MM.1S (cell line): ENCODE results near the gene RCVRN.

Source experiments
- EZH2 ChIP-seq: fragments of 300-600 bp; sonication (generic); optimal IDR thresholded peaks from 2 replicates; pipeline ENCODE3; 2017; ENCODE audit warnings: low read depth, mild to moderate bottlenecking, antibody characterized with exemption, low read length, mixed read lengths
- TF ChIP-seq, protein P1 (sequence below): fragments of 300-600 bp; sonication (generic); IDR thresholded peaks from 2 replicates; pipeline ENCODE4 v1.5.1; 2016; ENCODE audit warnings: antibody characterized with exemption, low read length, mixed read lengths

DNA sequence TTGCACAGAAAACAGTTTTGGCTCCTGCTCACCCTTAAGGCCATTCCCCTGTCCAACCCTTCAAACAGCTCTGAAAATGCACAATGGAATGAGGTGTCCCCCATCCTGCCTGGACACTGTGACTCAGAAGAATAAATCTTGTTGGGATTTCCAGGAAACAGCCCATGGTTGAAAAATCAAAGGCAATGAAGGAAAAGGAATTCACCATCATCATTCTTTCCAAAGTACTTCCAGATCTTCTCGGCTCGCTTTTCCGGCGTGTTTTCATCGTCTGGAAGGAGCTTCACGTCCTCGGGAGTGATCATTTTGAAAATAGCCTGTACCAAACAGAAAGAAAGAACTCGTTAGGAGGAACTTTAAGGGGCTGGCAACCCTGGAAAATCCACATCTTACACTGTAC, 4.3 kb downstream of the RCVRN start:
- TF ChIP-seq, protein P1, sequence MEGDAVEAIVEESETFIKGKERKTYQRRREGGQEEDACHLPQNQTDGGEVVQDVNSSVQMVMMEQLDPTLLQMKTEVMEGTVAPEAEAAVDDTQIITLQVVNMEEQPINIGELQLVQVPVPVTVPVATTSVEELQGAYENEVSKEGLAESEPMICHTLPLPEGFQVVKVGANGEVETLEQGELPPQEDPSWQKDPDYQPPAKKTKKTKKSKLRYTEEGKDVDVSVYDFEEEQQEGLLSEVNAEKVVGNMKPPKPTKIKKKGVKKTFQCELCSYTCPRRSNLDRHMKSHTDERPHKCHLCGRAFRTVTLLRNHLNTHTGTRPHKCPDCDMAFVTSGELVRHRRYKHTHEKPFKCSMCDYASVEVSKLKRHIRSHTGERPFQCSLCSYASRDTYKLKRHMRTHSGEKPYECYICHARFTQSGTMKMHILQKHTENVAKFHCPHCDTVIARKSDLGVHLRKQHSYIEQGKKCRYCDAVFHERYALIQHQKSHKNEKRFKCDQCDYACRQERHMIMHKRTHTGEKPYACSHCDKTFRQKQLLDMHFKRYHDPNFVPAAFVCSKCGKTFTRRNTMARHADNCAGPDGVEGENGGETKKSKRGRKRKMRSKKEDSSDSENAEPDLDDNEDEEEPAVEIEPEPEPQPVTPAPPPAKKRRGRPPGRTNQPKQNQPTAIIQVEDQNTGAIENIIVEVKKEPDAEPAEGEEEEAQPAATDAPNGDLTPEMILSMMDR, result no peak
- no peak for TF ChIP-seq EZH2
